ENCODE results near the gene RILPL1. TPM values are rescaled to one million over a fixed set of nuclear protein-coding genes. Genes with fewer than 3 reads are reported as not detected.
"Not testable (repeated sequence)": the region's sequence is repeated elsewhere in the genome, so short reads cannot be mapped to it uniquely, and the experiment has no call there.

RILPL1 gene
- total RNA-seq, 1 experiment from 2014 or later: 9.7 TPM

GRCh38 chr12:123498126-123498825 lies 35.2 kb downstream of the RILPL1 start:
- BruUV-seq (replicated peaks): no TSS peak

GRCh38 chr12:123497065-123497464 lies 36.5 kb downstream of the RILPL1 start:
- DNase-seq: no peak
- no peaks in the 10 kb centered on the region for H3K27me3 Mint-ChIP-seq (ENCODE audit: unreplicated experiment)
- no peaks in the 10 kb centered on the region for H3K36me3 Mint-ChIP-seq (ENCODE audit: insufficient read depth, unreplicated experiment)
- BruUV-seq (replicated peaks): no TSS peak
- intact Hi-C loops (cut with micrococcal nuclease; ENCODE audit: unreplicated experiment): no loop called here
- CTCF ChIA-PET: no interaction called here
- no peak overlapping the region for H3K4me3 Mint-ChIP-seq (ENCODE audit: low read depth, unreplicated experiment)
- no peak for TF ChIP-seq CTCF (IDR thresholded peaks at IDR 0.05; ENCODE audit: unreplicated experiment)
- peaks cover 3% of the 10 kb centered on the region for H3K9me3 Mint-ChIP-seq (ENCODE audit: low read depth, unreplicated experiment)
- H3K27ac Mint-ChIP-seq (ENCODE audit: unreplicated experiment): no peak overlapping the region
- H3K4me1 Mint-ChIP-seq (ENCODE audit: low read depth, unreplicated experiment): no peaks in the 10 kb centered on the region

More at GRCh38 chr12:123498126-123498825, 35.2 kb downstream of the RILPL1 start:
- Mint-ChIP-seq H3K27me3 (ENCODE audit: unreplicated experiment) (no peaks in the 10 kb centered on the region), H3K4me3 (ENCODE audit: low read depth, unreplicated experiment) (no peak overlapping the region), H3K27ac (ENCODE audit: unreplicated experiment) (no peak overlapping the region), H3K4me1 (ENCODE audit: low read depth, unreplicated experiment) (no peaks in the 10 kb centered on the region), H3K36me3 (ENCODE audit: insufficient read depth, unreplicated experiment) (no peaks in the 10 kb centered on the region), H3K9me3 (ENCODE audit: low read depth, unreplicated experiment) (peaks cover 3% of the 10 kb centered on the region)
- TF ChIP-seq CTCF (IDR thresholded peaks at IDR 0.05; ENCODE audit: unreplicated experiment): no peak
- intact Hi-C loops (cut with micrococcal nuclease; ENCODE audit: unreplicated experiment): no loop called here
- no peak for DNase-seq
- CTCF ChIA-PET: no interaction called here

GRCh38 chr12:123494124-123494851 lies 39.2 kb downstream of the RILPL1 start:
- DNase-seq: no peak
- no peaks in the 10 kb centered on the region for H3K27me3 Mint-ChIP-seq (ENCODE audit: unreplicated experiment)
- CTCF ChIA-PET: interaction anchor here (0.7 to 1.0 kb wide), 2 partner anchors 25 to 331 kb away, joined by 3 read pairs; no protein-coding TSS in a partner anchor
- intact Hi-C loops (cut with micrococcal nuclease; ENCODE audit: unreplicated experiment): no loop called here
- H3K9me3 Mint-ChIP-seq (ENCODE audit: low read depth, unreplicated experiment): peaks cover 3% of the 10 kb centered on the region
- peaks cover 5% of the 10 kb centered on the region for H3K36me3 Mint-ChIP-seq (ENCODE audit: insufficient read depth, unreplicated experiment)
- BruUV-seq (replicated peaks): no TSS peak
- H3K27ac Mint-ChIP-seq (ENCODE audit: unreplicated experiment): no peak overlapping the region
- no peaks in the 10 kb centered on the region for H3K4me1 Mint-ChIP-seq (ENCODE audit: low read depth, unreplicated experiment)
- no peak overlapping the region for H3K4me3 Mint-ChIP-seq (ENCODE audit: low read depth, unreplicated experiment)
- no peak for TF ChIP-seq CTCF (IDR thresholded peaks at IDR 0.05; ENCODE audit: unreplicated experiment)

GRCh38 chr12:123492339-123493039 lies 41.0 kb downstream of the RILPL1 start:
- H3K27ac Mint-ChIP-seq (ENCODE audit: unreplicated experiment); H3K4me3 Mint-ChIP-seq (ENCODE audit: low read depth, unreplicated experiment); H3K36me3 Mint-ChIP-seq (ENCODE audit: insufficient read depth, unreplicated experiment); BruUV-seq (replicated peaks); CTCF ChIA-PET; intact Hi-C loops (cut with micrococcal nuclease; ENCODE audit: unreplicated experiment); DNase-seq; H3K9me3 Mint-ChIP-seq (ENCODE audit: low read depth, unreplicated experiment); H3K27me3 Mint-ChIP-seq (ENCODE audit: unreplicated experiment); H3K4me1 Mint-ChIP-seq (ENCODE audit: low read depth, unreplicated experiment): not testable (repeated sequence)

All from Calu3 (cell line).